ENCODE results near the gene LRTM2.
A peak's percentile ranks its signal among the peaks of the same experiment; 100 is the strongest.

The LRTM2 gene

DNA sequence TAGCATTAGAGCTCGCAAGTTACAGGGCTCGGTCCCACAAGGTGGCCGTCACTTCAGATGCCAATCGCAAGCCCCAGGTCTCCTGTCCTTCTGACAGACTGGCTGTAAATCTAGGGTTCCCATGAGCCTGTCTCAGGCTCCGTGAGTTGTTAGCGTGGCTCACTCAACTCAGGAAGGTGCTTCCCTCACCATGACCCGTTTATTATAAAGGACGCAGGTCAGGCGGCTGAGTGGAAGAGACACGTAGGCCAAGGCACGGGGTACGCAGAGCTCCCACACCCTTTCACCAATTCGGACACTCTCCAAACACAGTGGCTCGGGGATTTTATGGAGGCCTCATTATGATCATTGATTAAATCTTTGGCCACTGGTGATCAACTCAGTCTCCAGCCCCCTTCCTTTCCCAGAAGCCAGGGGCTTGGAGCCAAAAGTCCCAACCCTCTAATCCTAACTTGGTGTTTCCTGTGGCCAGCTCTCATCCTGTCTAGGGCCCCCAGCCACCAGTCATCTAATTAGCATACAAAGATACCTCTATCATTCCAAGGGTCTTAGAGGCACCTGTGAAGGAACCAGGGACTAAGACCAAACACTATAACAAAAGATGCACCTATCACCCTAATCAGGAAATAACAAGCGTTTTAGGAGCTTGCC lies 25.8 kb upstream of the LRTM2 start:
- Mint-ChIP-seq H3K27me3 (ENCODE audit: low read depth) (no peaks in the 10 kb centered on the region), H3K9me3 (no peaks in the 10 kb centered on the region), H3K4me3 (no peak overlapping the region), H3K27ac (no peak overlapping the region), H3K36me3 (ENCODE audit: low read depth) (no peaks in the 10 kb centered on the region), H3K4me1 (ENCODE audit: low read depth) (peaks cover 22% of the 10 kb centered on the region)

DNA sequence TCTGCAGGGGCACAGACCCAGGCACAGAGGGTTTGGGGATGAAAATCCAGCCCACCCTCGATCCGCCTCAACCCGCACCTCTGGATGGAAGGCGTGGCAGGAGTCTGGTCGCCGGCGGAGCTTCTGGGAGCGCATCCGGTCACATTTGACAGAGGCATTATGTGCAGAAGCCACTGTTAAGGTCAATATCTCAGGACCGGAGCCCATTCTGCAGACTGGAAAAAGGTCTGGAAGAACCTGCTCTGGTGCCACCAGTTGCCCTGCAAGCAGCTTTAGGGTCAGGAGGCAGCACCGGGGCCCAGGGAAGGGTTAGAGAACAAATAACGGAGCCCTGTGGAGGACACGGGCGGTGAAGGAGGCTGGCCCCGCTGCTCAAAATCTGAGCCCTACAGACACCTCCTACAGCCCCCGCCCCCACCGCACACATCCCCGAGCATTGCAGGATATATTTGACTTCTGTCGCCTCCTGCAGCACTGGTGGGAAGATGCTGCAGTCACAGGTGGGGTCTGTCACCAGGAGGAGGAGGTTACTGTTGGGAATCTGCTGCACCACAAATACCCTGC lies 25.1 kb upstream of the LRTM2 start:
- Mint-ChIP-seq H3K27ac (peak overlapping the region; percentile 45), H3K4me1 (ENCODE audit: low read depth) (peaks cover 22% of the 10 kb centered on the region), H3K4me3 (peak overlapping the region; percentile 69), H3K36me3 (ENCODE audit: low read depth) (no peaks in the 10 kb centered on the region), H3K27me3 (ENCODE audit: low read depth) (no peaks in the 10 kb centered on the region), H3K9me3 (no peaks in the 10 kb centered on the region)

DNA sequence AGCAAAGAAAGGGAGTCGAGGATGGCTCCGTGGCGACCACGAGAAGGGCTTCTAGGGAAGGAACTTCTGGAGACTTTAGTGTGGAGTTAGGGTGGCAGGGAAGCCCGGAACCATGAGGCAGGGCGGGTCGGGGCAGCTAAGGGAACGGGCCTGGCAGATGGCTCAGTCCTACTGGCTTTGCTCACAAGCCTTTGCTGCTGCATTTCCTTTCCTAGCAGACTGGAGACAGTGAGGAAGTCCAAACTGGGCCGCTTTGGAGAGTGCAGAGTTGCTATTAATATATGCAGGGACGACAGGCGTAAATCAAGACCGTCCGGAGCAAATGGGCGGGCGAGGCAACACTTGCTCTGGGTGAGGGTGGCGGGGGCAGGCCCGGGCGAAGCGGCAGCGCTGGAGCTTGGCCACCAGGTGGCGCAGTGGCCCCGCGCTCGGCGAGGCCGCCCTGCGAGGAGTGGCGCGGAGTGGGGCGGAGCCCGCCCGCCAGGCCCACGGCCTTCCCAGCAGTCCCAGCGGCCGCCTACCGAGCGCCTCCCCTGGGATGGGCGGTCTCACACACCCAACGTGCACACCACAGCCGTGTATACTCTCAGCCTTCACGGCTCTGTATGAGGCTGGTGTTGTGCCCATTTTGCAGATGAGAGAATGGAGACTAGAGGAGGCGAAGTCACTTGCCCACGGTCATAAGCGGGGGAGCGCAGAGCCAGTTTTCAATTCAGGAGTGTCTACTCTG lies 24.4 kb upstream of the LRTM2 start:
- Mint-ChIP-seq H3K4me1 (ENCODE audit: low read depth) (peaks cover 17% of the 10 kb centered on the region), H3K9me3 (no peaks in the 10 kb centered on the region), H3K27me3 (ENCODE audit: low read depth) (no peaks in the 10 kb centered on the region), H3K27ac (peak overlapping the region; percentile 82), H3K36me3 (ENCODE audit: low read depth) (no peaks in the 10 kb centered on the region), H3K4me3 (peak overlapping the region; percentile 82)

DNA sequence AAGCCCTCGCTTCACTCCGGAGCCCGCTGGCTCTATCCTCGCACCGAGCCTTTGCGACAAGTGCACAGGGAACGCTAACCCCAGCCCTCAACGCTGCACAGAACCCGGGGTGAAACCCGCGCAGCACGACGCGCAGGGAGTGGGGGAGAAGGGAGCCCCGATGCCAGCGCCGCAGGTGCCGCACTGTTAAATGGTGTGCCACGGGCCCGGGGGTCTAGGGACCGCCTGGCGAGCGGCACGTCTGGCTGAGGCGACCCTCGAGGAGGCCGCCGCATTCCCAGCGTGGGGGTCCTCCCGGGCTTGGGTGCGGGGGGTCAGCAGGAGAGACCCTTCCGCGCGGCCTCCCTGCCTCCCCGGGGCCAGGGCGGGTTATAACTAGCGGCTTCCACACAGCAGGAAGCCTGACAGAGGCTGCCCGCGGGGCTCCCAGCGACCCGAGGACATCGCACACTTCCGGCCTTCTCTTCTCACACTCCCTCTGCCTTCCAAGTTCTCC lies 23.8 kb upstream of the LRTM2 start:
- peak overlapping the region; percentile 82 for H3K4me3 Mint-ChIP-seq
- no peaks in the 10 kb centered on the region for H3K27me3 Mint-ChIP-seq (ENCODE audit: low read depth)
- H3K9me3 Mint-ChIP-seq, result no peaks in the 10 kb centered on the region
- peaks cover 11% of the 10 kb centered on the region for H3K4me1 Mint-ChIP-seq (ENCODE audit: low read depth)
- peak overlapping the region; percentile 82 for H3K27ac Mint-ChIP-seq
- H3K36me3 Mint-ChIP-seq (ENCODE audit: low read depth), result no peaks in the 10 kb centered on the region

DNA sequence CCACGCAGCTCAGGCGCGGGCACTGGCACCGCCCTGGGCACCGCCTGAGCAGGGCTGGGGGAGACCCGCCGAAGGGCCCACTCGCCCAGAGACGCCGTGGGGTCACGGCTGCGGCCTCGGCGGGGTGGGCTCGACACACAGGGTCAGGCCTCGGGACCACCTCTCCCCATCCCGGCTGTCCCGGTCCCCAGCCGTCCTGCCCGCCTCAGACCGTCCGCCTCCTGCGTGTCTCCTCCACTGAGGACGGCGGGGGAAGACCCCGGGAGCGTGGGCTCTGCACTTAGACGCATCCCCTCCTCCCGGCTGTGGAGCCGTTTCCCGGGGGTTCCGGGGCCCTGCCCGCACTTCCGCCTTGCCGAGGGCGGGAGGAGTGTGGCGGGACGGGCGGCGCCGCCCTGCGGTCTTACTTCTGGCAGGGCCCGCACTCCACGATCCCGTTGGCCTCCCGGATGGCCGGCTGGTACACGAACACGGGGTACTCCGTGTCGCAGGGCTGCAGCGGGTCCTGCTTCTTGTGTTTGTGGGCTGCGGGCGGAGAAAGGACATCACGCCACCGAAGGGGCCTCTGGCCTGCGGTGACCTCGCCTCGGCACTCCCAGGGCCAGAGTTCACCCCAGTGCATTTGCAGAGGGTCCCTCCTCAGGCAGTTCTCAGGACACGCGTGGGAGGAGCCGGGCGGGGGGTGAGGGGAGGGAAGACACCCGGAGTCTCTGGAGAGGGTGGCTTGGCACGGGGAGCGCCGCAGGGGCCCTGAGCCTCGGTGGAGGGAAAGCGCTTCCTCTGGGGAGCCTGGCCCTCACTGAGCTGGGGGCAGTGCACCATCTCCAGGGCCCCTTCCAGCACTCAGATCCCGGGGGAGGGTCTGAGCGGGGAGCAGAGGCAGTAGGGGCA lies 23.1 kb upstream of the LRTM2 start:
- no peaks in the 10 kb centered on the region for H3K9me3 Mint-ChIP-seq
- peaks cover 6% of the 10 kb centered on the region for H3K4me1 Mint-ChIP-seq (ENCODE audit: low read depth)
- H3K4me3 Mint-ChIP-seq, result peak overlapping the region; percentile 75
- no peaks in the 10 kb centered on the region for H3K36me3 Mint-ChIP-seq (ENCODE audit: low read depth)
- H3K27me3 Mint-ChIP-seq (ENCODE audit: low read depth), result no peaks in the 10 kb centered on the region
- peak overlapping the region; percentile 65 for H3K27ac Mint-ChIP-seq

DNA sequence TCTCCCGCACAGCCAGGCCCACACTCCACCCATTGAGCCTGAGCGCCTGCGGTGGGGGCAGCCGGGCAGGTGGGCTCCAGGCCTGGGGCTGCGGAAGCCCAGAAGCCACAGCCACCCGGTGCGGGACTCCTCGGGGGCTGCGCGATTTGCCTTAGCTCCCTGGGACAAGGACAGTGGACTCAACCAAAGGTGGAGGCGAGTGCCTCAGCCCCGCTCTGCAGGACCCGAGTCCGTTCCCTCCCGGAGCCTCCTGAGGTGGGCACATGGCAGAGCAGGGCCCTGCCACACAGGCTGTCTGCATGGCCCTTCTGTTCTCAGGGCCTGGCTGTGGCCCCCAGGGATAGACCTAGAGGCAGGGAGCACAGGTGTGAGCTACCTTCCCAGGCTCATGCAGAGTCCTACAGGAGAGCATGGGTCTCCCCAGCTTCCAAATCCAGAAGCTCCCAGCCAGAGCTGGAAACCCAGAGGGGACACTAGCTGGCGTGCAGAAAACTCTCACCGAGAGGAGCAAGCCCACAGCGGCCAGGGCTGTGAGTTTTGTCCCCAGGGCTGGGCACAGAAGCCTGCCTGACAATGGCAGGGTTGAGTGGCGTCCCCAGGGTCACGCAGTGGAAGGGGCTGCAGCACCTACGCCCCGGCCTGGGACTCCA lies 22.2 kb upstream of the LRTM2 start:
- no peaks in the 10 kb centered on the region for H3K27me3 Mint-ChIP-seq (ENCODE audit: low read depth)
- H3K4me3 Mint-ChIP-seq, result no peak overlapping the region
- peaks cover 6% of the 10 kb centered on the region for H3K4me1 Mint-ChIP-seq (ENCODE audit: low read depth)
- no peaks in the 10 kb centered on the region for H3K9me3 Mint-ChIP-seq
- H3K27ac Mint-ChIP-seq, result no peak overlapping the region
- no peaks in the 10 kb centered on the region for H3K36me3 Mint-ChIP-seq (ENCODE audit: low read depth)

DNA sequence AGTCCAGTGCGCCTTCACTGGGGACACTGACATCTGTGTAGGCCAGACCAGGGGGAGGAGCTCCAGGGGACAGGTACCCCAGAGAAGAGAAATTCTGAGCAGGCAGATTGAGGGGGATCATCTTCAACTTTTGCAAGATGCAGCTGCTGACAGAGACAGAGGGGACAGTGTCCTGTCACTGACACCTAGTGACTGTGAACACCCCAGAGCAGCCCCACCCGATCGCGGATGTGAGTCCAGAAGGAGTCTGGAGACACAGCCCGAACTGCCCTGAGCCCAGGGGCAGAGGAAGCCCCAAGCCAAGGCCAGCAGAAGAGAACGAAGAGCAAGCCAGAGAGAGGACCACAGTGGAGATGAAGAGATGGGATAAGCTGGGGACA lies 21.7 kb upstream of the LRTM2 start:
- peaks cover 6% of the 10 kb centered on the region for H3K4me1 Mint-ChIP-seq (ENCODE audit: low read depth)
- H3K4me3 Mint-ChIP-seq, result no peak overlapping the region
- H3K9me3 Mint-ChIP-seq, result no peaks in the 10 kb centered on the region
- H3K36me3 Mint-ChIP-seq (ENCODE audit: low read depth), result no peaks in the 10 kb centered on the region
- H3K27me3 Mint-ChIP-seq (ENCODE audit: low read depth), result no peaks in the 10 kb centered on the region
- no peak overlapping the region for H3K27ac Mint-ChIP-seq

DNA sequence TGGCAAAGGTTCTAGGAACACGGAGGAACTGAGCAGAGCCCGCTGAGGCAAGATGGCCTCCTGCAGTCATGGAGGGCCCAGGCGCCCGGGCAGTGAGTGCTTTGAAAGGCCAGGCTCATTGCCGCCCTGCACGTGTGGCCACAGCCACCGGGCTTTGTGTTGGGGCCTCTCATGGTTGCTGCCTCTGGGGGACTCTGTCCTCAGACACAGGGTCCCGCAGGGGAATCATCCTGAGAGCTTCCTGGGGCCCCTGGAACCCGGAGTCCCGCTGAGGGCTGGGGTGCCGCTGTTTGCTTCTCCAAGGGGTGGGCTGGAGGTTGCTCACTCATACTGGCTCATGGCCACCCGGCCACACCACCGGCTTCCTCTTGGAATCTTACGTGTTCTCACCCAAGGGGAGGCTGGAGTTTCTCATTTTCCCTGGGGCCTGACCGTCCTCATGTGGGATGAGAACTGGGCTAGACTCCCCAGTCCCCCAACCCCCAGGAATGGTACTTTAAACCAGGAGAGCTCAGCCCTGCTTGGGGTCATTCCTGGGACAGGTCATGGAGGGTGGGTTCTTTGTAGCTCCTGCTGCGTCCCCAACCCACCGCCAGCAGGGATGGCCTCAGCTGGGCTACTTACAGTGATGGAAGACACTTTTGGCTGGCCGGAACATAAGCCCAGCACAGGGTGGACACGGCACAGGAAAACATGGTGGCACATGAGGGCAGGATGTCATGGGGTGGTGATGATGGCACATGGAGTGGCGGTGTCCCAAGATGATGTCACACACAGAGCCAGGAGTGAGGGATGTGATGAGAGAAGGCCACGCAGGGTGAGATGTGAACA lies 21.1 kb upstream of the LRTM2 start:
- Mint-ChIP-seq H3K27ac (no peak overlapping the region), H3K27me3 (ENCODE audit: low read depth) (no peaks in the 10 kb centered on the region), H3K36me3 (ENCODE audit: low read depth) (no peaks in the 10 kb centered on the region), H3K4me3 (no peak overlapping the region), H3K9me3 (no peaks in the 10 kb centered on the region), H3K4me1 (ENCODE audit: low read depth) (peaks cover 6% of the 10 kb centered on the region)

DNA sequence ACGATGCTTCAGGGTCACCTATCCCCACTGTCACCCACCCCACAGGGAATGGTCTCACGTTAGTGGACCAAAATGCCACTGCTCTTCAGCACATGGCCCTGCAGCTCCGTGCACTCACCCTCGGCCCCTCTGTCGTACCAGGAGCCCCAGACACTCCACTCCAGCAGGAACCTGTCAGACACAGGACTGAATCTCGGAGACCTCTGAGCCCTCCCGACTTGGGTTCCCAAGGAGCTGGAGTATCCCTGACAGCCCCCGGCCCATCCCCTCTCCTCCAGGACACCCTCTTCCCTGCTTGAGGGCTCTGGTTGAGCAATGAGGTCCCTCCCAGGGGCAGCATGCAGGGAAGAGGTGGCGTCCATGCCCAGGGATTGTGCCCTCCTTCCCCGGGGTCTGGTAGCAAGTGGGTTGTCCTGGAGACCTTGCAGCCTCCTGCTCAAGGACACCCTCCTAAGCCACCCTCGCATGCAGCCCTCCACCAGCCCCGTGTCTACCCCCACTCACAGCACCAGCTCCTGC lies 20.4 kb upstream of the LRTM2 start:
- Mint-ChIP-seq H3K27me3 (ENCODE audit: low read depth) (no peaks in the 10 kb centered on the region), H3K9me3 (no peaks in the 10 kb centered on the region), H3K36me3 (ENCODE audit: low read depth) (peaks cover 2% of the 10 kb centered on the region), H3K27ac (no peak overlapping the region), H3K4me1 (ENCODE audit: low read depth) (peaks cover 11% of the 10 kb centered on the region), H3K4me3 (no peak overlapping the region)

DNA sequence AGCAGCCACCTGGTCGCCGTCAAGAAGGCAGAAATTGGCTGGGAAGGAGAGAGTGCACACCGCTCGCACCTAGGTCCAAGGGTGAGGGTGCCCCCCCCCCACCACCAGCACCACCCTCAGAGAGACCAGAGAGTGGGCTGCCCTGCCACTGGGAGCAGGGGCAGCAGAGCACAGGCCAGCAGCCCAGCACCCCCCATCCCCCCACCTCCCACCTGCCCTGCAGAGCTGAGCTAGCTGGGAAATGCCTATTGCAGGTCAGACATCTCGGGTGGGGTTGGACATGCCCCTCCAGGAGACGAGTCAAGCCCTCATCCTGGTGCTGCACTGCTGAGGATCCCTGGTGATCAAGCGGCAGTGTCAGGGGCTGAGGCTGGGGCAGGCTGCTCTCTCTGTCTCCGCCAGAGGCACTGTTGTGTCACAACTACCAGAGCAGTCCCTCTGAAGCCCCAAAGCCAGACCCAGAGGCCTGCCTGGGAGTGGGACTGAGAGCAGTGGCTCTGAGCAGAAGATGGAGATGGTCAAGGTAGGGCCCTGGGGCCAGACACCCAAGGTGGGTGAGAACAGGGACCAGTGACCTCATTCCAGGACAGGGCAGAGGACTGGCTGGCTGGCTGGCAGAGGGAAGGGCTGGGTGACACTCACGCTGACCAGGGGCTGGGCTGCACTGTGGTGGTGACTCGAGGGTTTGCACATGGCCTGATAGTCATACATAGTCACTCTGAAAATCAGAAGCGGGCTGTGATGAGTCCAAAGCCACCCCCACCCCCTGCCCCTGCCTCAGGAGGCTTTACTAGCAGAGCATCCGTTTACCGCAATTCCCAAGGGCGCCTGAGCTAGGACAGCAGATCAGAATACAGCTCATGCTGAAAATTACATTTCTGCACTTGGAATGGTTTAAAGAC lies 19.7 kb upstream of the LRTM2 start:
- H3K4me1 Mint-ChIP-seq (ENCODE audit: low read depth), result peaks cover 9% of the 10 kb centered on the region
- no peak overlapping the region for H3K27ac Mint-ChIP-seq
- no peaks in the 10 kb centered on the region for H3K9me3 Mint-ChIP-seq
- no peaks in the 10 kb centered on the region for H3K27me3 Mint-ChIP-seq (ENCODE audit: low read depth)
- H3K4me3 Mint-ChIP-seq, result no peak overlapping the region
- peaks cover 2% of the 10 kb centered on the region for H3K36me3 Mint-ChIP-seq (ENCODE audit: low read depth)

DNA sequence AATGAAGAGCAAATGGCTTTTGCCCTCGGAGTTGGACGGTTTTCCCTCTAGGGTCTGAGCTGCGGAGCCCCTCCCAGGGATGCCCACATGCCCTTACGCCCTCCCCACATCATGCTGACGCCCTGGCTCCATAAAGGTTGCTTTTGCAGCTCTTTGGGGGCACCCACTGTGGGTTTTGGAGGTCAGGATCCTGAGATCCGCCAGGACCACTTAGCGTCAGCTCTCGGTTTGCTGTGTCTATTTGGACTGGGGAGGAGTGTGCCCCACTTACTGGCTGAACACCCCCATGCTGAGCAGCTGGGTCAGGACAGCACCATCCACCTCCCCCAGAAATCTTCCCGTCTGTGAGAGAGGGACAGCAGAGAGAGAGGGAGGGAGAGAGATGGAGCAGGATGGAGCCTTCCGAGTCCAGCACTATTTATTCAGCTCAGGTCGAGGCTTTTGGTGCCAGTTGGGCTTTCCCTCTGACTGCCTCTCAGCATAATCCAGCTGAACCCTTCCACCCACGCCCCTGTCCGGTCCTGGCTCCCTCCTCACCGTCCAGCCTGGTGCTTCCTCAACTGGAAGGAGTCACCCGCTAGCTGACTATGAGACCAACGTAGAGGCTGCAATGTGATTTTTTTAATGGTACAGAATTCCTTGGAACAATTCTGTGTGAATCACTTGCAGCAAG lies 18.9 kb upstream of the LRTM2 start:
- Mint-ChIP-seq H3K9me3 (no peaks in the 10 kb centered on the region), H3K4me3 (no peak overlapping the region), H3K36me3 (ENCODE audit: low read depth) (peaks cover 2% of the 10 kb centered on the region), H3K4me1 (ENCODE audit: low read depth) (peaks cover 5% of the 10 kb centered on the region), H3K27ac (no peak overlapping the region), H3K27me3 (ENCODE audit: low read depth) (no peaks in the 10 kb centered on the region)

DNA sequence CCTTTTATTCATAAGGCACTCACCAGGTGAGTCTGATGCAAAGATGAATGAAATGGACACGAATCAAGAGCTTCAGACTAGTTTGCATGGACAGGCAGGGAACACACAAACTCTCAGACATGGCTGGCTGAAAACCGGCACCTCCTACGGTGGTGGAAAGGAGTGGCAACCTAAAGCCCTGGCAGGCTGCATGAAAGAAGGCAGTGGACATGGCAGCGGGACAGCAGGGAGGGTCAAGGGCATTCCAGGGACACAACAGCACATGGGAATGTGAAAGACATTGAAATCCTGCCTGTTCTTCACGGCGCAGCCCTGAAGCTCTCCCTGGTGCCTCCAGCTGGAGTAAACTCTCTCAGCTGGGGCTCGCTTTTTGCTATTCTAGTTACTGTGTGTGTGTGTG lies 16.6 kb upstream of the LRTM2 start:
- peaks cover 5% of the 10 kb centered on the region for H3K4me1 Mint-ChIP-seq (ENCODE audit: low read depth)
- H3K27ac Mint-ChIP-seq, result no peak overlapping the region
- H3K27me3 Mint-ChIP-seq (ENCODE audit: low read depth), result no peaks in the 10 kb centered on the region
- H3K4me3 Mint-ChIP-seq, result no peak overlapping the region
- peaks cover 2% of the 10 kb centered on the region for H3K36me3 Mint-ChIP-seq (ENCODE audit: low read depth)
- no peaks in the 10 kb centered on the region for H3K9me3 Mint-ChIP-seq

All from T-helper 1 cell treated with Interleukin-12 subunit alpha and Interleukin-12 subunit beta and Interleukin-4 antibody, amounts not matched to agents 30 μg/mL and 1 μg/mL, for 36 hours (primary cell).